Fibroblast of lung (primary cell): ENCODE measurements around the gene TBC1D7.

Experiments used
- CTCF ChIP-seq, 2 donors: IDR thresholded peaks in 1 of 2; conservative IDR thresholded peaks in 1 of 2; 1 replicate in 1 of 2; 2 replicates in 1 of 2; pipeline ENCODE4 v1.5.1; 2011 to 2012; ENCODE audit warnings: low read length in 2 of 2, control low read depth in 1 of 2, inconsistent platforms in 1 of 2, low read depth in 1 of 2, mild to moderate bottlenecking in 1 of 2
- EZH2 ChIP-seq: IDR thresholded peaks from 2 replicates; pipeline ENCODE4 v1.5.1; 2012; ENCODE audit warnings: low read length, control low read depth, mild to moderate bottlenecking; ENCODE audit errors: missing control alignments

- TF ChIP-seq CTCF (conservative IDR thresholded peaks at IDR 0.05 in 1 of 2, IDR thresholded peaks at IDR 0.05 in 1 of 2; ENCODE audit: low read depth in 1 of 2, low read length in 2 of 2), result peak; percentile 92 to 97
- no peak for TF ChIP-seq EZH2
Measured at GRCh38 chr6:13336553-13336952, 8.2 kb upstream of the TBC1D7 start.
